Measurements from ENCODE around the gene TTLL9.

DNA sequence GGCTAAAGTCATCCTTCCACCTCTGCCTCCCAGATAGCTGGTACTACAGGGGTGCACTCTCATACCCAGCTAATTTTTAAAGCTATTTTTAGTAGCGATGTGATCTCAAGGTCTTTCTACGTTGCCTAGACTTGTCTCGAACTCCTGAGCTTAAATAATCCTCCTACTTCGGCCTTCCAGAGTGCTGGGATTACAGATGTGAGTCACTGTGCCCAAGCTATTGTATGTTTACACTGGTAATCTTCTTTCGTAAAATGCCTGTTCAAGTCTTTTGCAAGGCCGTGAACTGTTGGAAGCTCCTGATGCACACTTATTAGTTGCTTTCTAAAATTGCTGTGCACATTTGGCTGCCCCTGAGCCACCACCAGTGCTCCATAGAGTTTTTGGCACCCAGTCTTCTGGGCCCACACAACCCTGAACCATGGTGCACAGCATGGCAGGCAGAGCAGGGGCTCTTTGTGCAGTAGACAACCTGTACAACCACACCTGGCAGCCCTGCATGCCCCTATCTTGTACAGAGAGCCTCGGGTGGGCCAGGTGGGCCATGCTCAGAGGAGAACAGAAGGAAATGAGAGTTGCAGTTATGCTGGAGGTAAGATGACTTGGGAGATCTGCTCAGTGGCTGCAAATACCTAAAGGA lies 48.2 kb downstream of the TTLL9 start:
- TF ChIP-seq, protein P1, sequence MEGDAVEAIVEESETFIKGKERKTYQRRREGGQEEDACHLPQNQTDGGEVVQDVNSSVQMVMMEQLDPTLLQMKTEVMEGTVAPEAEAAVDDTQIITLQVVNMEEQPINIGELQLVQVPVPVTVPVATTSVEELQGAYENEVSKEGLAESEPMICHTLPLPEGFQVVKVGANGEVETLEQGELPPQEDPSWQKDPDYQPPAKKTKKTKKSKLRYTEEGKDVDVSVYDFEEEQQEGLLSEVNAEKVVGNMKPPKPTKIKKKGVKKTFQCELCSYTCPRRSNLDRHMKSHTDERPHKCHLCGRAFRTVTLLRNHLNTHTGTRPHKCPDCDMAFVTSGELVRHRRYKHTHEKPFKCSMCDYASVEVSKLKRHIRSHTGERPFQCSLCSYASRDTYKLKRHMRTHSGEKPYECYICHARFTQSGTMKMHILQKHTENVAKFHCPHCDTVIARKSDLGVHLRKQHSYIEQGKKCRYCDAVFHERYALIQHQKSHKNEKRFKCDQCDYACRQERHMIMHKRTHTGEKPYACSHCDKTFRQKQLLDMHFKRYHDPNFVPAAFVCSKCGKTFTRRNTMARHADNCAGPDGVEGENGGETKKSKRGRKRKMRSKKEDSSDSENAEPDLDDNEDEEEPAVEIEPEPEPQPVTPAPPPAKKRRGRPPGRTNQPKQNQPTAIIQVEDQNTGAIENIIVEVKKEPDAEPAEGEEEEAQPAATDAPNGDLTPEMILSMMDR (IDR thresholded peaks at IDR 0.05), result no peak
- no peak for TF ChIP-seq POLR2A (IDR thresholded peaks at IDR 0.05)
